ENCODE measurements around the gene BMP5.

BMP5 gene

GRCh38 chr6:55811074-55811473 is 64.3 kb downstream of the BMP5 start:
- TF ChIP-seq CTCF (IDR thresholded peaks at IDR 0.05; ENCODE audit: insufficient read depth, low read length, poor library complexity, severe bottlenecking): no peak
- no peak for DNase-seq (ENCODE audit: extremely low read depth, insufficient read length)
- no peak overlapping the region for H3K4me3 ChIP-seq (replicated peaks; ENCODE audit: low read depth, low read length)
- no peaks in the 10 kb centered on the region for H3K36me3 ChIP-seq (ENCODE audit: control insufficient read depth, insufficient read depth, low read length)
- H3K27me3 ChIP-seq (replicated peaks; ENCODE audit: control insufficient read depth, insufficient read depth, low read length): no peaks in the 10 kb centered on the region

DNA sequence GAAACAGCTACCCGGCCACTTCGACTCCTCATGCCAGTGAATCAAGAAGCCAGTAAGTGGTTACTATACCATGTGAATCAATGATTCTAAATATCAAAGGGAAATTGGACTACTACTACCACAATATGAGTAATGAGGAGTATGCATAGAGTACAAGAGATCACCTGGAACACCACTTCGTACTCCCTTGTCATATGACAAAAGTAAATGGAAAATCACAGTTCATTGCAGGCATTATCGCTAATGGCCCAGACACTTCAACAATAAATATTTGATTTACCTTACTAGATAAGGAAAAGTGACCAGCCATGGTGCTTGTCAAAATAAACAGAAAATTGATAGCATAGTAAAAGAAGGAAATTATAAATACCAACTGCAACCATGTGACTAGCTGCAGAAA is 73.1 kb downstream of the BMP5 start:
- DNase-seq (ENCODE audit: extremely low read depth, insufficient read length): no peak
- TF ChIP-seq CTCF (IDR thresholded peaks at IDR 0.05; ENCODE audit: insufficient read depth, low read length, poor library complexity, severe bottlenecking): no peak
- no peaks in the 10 kb centered on the region for H3K36me3 ChIP-seq (ENCODE audit: control insufficient read depth, insufficient read depth, low read length)
- H3K27me3 ChIP-seq (replicated peaks; ENCODE audit: control insufficient read depth, insufficient read depth, low read length): no peaks in the 10 kb centered on the region
- H3K4me3 ChIP-seq (replicated peaks; ENCODE audit: low read depth, low read length): no peak overlapping the region

DNA sequence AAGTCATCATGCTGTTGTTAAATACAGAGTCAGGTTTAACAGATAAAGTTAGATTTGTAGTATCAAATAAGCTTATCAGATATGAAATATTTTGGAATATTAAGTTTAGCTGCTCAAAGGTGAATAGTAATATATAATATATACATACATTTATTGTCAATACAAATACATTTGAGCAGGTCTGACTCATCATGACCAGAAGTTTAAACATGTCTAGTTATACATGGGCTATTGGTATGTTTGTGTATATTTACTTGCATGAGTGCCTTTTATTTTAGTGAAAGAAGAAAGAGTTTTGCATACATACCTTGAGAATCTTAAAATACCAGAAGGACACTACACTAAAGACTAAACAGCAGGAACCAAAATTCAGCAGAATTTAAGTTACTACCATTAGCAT is 76.8 kb downstream of the BMP5 start:
- no peak for TF ChIP-seq CTCF (IDR thresholded peaks at IDR 0.05; ENCODE audit: insufficient read depth, low read length, poor library complexity, severe bottlenecking)
- H3K36me3 ChIP-seq (ENCODE audit: control insufficient read depth, insufficient read depth, low read length): no peaks in the 10 kb centered on the region
- no peak overlapping the region for H3K4me3 ChIP-seq (replicated peaks; ENCODE audit: low read depth, low read length)
- H3K27me3 ChIP-seq (replicated peaks; ENCODE audit: control insufficient read depth, insufficient read depth, low read length): no peaks in the 10 kb centered on the region
- DNase-seq (ENCODE audit: extremely low read depth, insufficient read length): no peak

DNA sequence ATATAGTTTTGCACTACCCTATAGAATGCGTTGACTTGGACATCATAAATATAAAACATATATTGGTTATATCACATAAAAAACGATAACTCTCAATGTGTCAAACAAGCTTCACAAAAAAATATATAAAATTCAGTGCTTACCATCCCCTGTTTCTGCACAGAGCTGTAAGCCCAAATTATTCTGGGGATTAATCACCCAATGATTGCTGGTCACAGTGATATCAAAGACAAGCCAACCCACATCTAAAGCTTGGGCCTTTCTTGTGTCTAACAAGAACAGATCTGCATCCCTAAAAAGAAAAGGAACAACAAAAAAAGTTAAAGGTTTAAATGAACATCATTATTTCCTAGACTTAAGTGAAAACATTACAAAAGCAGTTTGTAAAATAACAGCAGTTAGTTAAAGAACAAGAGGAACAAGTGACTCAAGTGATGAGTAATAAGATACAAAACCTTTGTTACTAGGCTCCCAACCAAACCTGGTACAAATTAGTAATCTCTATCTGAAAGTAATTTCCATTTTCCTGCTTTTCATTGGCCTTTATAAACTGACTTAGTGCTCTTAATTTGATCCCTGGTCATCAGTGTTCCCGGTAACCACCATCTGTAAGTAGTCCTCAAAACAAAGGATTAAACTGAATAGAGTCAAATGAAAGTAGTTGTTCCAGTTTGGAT is 81.1 kb downstream of the BMP5 start:
- Histone ChIP-seq H3K27me3 (replicated peaks; ENCODE audit: control insufficient read depth, insufficient read depth, low read length) (no peaks in the 10 kb centered on the region), H3K36me3 (ENCODE audit: control insufficient read depth, insufficient read depth, low read length) (no peaks in the 10 kb centered on the region), H3K4me3 (replicated peaks; ENCODE audit: low read depth, low read length) (no peak overlapping the region)
- no peak for DNase-seq (ENCODE audit: extremely low read depth, insufficient read length)
- no peak for TF ChIP-seq CTCF (IDR thresholded peaks at IDR 0.05; ENCODE audit: insufficient read depth, low read length, poor library complexity, severe bottlenecking)

DNA sequence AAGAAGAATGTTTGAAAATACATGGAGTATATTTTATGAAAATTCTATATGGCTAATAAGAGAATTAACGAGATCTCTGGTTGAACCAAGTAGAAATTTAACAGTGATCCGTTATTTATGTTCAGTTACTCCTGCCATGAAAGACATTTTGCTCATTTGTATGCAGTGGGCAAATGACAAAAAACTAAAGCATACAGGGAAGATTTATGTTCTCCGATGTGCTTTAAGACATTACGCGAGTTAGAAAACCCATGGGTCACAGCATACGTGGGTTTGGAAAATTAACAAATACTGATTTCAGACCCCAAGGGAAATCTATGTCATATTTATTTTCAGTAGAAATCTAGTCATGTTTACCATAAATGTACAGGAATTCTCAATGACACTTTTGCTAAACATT is 90.1 kb downstream of the BMP5 start:
- TF ChIP-seq CTCF (IDR thresholded peaks at IDR 0.05; ENCODE audit: insufficient read depth, low read length, poor library complexity, severe bottlenecking): no peak
- no peaks in the 10 kb centered on the region for H3K36me3 ChIP-seq (ENCODE audit: control insufficient read depth, insufficient read depth, low read length)
- no peak overlapping the region for H3K4me3 ChIP-seq (replicated peaks; ENCODE audit: low read depth, low read length)
- no peaks in the 10 kb centered on the region for H3K27me3 ChIP-seq (replicated peaks; ENCODE audit: control insufficient read depth, insufficient read depth, low read length)
- no peak for DNase-seq (ENCODE audit: extremely low read depth, insufficient read length)

DNA sequence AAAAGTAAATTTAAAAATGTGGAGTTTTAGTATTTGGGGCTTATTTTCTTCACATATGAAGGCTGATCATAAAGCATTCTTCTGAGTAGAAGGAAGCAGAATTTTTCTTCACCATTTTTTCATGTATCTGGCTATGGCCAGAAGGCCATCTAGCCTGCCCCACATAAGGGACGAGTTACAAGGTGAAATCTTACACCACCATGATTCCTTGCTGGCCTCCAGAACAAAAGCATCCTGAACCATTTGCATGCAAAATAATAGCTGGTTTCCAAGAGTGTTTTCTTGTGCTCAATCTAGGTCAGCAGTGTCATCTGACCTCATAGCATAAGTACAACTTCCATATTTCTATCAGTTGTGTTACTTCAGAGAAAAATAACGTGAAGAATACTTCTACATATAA is 93.1 kb downstream of the BMP5 start:
- H3K4me3 ChIP-seq (replicated peaks; ENCODE audit: low read depth, low read length): no peak overlapping the region
- no peak for DNase-seq (ENCODE audit: extremely low read depth, insufficient read length)
- no peak for TF ChIP-seq CTCF (IDR thresholded peaks at IDR 0.05; ENCODE audit: insufficient read depth, low read length, poor library complexity, severe bottlenecking)
- no peaks in the 10 kb centered on the region for H3K36me3 ChIP-seq (ENCODE audit: control insufficient read depth, insufficient read depth, low read length)
- H3K27me3 ChIP-seq (replicated peaks; ENCODE audit: control insufficient read depth, insufficient read depth, low read length): no peaks in the 10 kb centered on the region
